ENCODE measurements around the gene MIER2. TPM values are rescaled to one million over a fixed set of nuclear protein-coding genes. Genes with fewer than 3 reads are reported as not detected.
"Not testable (repeated sequence)": the region's sequence is repeated elsewhere in the genome, so short reads cannot be mapped to it uniquely, and the experiment has no call there.

The MIER2 gene
- polyA plus RNA-seq, 1 donor from 2014 or later, result 16.0 TPM

DNA sequence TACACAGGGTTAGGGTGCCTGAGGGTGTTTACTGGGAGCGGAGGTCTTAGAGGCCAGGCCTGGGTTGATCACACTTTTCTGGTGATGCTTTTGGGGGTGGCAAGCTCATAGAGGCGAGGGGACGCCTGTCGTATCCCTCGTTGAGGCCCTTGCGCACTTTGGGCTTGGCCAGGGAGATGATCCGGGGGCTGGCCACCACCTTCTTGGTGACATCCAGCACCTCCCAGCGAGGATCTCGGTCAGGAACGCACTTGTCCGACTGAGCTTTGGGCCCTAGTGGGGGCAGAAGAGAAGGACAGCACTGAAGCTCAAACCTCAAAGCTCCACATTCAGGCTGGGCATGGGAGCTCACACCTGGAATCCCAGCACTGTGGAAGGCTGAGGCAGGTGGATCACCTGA is 17.6 kb upstream of the MIER2 start:
- no peaks in the 10 kb centered on the region for H4K20me1 ChIP-seq (ENCODE audit: insufficient read depth)
- no peak for TF ChIP-seq SMC3 (conservative IDR thresholded peaks at IDR 0.05; ENCODE audit: poor library complexity)
- no peak overlapping the region for H2AFZ ChIP-seq (ENCODE audit: low read depth, low read length)
- H3K4me3 ChIP-seq (ENCODE audit: low read length), result no peak overlapping the region
- H3K9me3 ChIP-seq (ENCODE audit: low read length), result no peaks in the 10 kb centered on the region
- H3K9ac ChIP-seq (ENCODE audit: low read length), result no peak overlapping the region
- no peaks in the 10 kb centered on the region for H3K36me3 ChIP-seq (ENCODE audit: insufficient read depth, low read length)
- H3F3A ChIP-seq (ENCODE audit: insufficient read depth, low read length, poor library complexity, severe bottlenecking), result no peaks in the 10 kb centered on the region
- H3K4me2 ChIP-seq (ENCODE audit: low read length), result no peak overlapping the region
- H3K9me2 ChIP-seq (ENCODE audit: insufficient read depth, low read length), result no peaks in the 10 kb centered on the region
- no peak overlapping the region for H3K27ac ChIP-seq (ENCODE audit: low read length)
- H3K79me2 ChIP-seq (replicated peaks; ENCODE audit: insufficient read depth, low read length), result no peaks in the 10 kb centered on the region
- no peaks in the 10 kb centered on the region for H3K27me3 ChIP-seq (ENCODE audit: insufficient read depth, low read depth, low read length)

DNA sequence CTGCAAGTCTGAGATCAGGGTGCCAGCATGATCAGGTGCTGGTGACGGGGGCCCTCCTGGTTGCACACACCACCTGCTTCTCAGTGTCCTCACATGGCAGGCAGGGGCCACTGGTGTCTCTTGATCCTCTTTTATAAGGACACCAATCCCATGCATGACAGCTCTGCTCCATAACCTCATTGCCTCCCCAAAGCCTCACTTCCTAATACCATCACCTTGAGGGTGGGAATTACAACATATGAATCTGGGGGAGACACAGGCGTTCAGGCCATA is 15.0 kb upstream of the MIER2 start:
- Histone ChIP-seq H3F3A (ENCODE audit: insufficient read depth, low read length, poor library complexity, severe bottlenecking) (no peaks in the 10 kb centered on the region), H2AFZ (ENCODE audit: low read depth, low read length) (no peak overlapping the region), H3K9me2 (ENCODE audit: insufficient read depth, low read length) (no peaks in the 10 kb centered on the region), H3K27me3 (ENCODE audit: insufficient read depth, low read depth, low read length) (no peaks in the 10 kb centered on the region), H3K4me3 (ENCODE audit: low read length) (no peak overlapping the region), H3K36me3 (ENCODE audit: insufficient read depth, low read length) (no peaks in the 10 kb centered on the region), H4K20me1 (ENCODE audit: insufficient read depth) (no peaks in the 10 kb centered on the region), H3K4me2 (ENCODE audit: low read length) (no peak overlapping the region), H3K27ac (ENCODE audit: low read length) (no peak overlapping the region), H3K79me2 (replicated peaks; ENCODE audit: insufficient read depth, low read length) (no peaks in the 10 kb centered on the region), H3K9ac (ENCODE audit: low read length) (no peak overlapping the region), H3K9me3 (ENCODE audit: low read length) (no peaks in the 10 kb centered on the region)
- no peak for TF ChIP-seq TAF1 (IDR thresholded peaks at IDR 0.05; ENCODE audit: low read depth)
- no peak for TF ChIP-seq CTCF (IDR thresholded peaks at IDR 0.05; ENCODE audit: poor library complexity, severe bottlenecking)
- TF ChIP-seq RAD21 (conservative IDR thresholded peaks at IDR 0.05), result no peak
- TF ChIP-seq EZH2 (IDR thresholded peaks at IDR 0.05; ENCODE audit: borderline replicate concordance, insufficient read depth, low read length, poor library complexity, severe bottlenecking), result no peak
- no peak for TF ChIP-seq EP300 (conservative IDR thresholded peaks at IDR 0.05; ENCODE audit: poor library complexity, severe bottlenecking)
- no peak for TF ChIP-seq MXI1 (conservative IDR thresholded peaks at IDR 0.05; ENCODE audit: poor library complexity, severe bottlenecking)
- TF ChIP-seq SMC3 (conservative IDR thresholded peaks at IDR 0.05; ENCODE audit: poor library complexity), result no peak

DNA sequence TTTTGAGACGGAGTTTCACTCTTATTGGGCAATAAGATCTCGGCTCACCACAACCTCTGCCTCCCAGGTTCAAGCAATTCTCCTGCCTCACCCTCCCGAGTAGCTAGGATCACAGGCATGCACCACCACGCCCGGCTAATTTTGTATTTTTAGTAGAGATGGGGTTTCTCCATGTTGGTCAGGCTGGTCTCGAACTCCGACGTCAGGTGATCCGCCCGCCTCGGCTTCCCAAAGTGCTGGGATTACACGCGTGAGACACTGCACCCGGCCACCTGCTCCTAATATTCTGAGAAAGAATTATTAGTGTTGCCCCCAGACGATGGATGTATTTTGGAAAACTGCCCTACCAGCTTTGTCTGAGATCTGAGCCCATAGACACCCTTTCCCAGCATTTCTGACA is 10.9 kb upstream of the MIER2 start:
- H3K4me2 ChIP-seq (ENCODE audit: low read length); H3K9me3 ChIP-seq (ENCODE audit: low read length); H3K4me3 ChIP-seq (ENCODE audit: low read length); H3K9me2 ChIP-seq (ENCODE audit: insufficient read depth, low read length); H4K20me1 ChIP-seq (ENCODE audit: insufficient read depth); H2AFZ ChIP-seq (ENCODE audit: low read depth, low read length); H3K9ac ChIP-seq (ENCODE audit: low read length); H3K27me3 ChIP-seq (ENCODE audit: insufficient read depth, low read depth, low read length); H3K79me2 ChIP-seq (replicated peaks; ENCODE audit: insufficient read depth, low read length); H3F3A ChIP-seq (ENCODE audit: insufficient read depth, low read length, poor library complexity, severe bottlenecking); H3K27ac ChIP-seq (ENCODE audit: low read length); H3K36me3 ChIP-seq (ENCODE audit: insufficient read depth, low read length): not testable (repeated sequence)

GRCh38 chr19:355134-355533 is 10.5 kb upstream of the MIER2 start:
- Histone ChIP-seq H3K27me3 (ENCODE audit: insufficient read depth, low read depth, low read length) (no peaks in the 10 kb centered on the region), H3K27ac (ENCODE audit: low read length) (no peak overlapping the region), H3K9ac (ENCODE audit: low read length) (no peak overlapping the region), H3F3A (ENCODE audit: insufficient read depth, low read length, poor library complexity, severe bottlenecking) (no peaks in the 10 kb centered on the region), H3K4me3 (ENCODE audit: low read length) (no peak overlapping the region), H3K9me2 (ENCODE audit: insufficient read depth, low read length) (no peaks in the 10 kb centered on the region), H2AFZ (ENCODE audit: low read depth, low read length) (no peak overlapping the region), H3K9me3 (ENCODE audit: low read length) (peaks cover 3% of the 10 kb centered on the region), H3K36me3 (ENCODE audit: insufficient read depth, low read length) (no peaks in the 10 kb centered on the region), H3K4me2 (ENCODE audit: low read length) (no peak overlapping the region), H4K20me1 (ENCODE audit: insufficient read depth) (no peaks in the 10 kb centered on the region), H3K79me2 (replicated peaks; ENCODE audit: insufficient read depth, low read length) (no peaks in the 10 kb centered on the region)
- TF ChIP-seq POLR2AphosphoS5 (IDR thresholded peaks at IDR 0.05), result no peak
- TF ChIP-seq MXI1 (conservative IDR thresholded peaks at IDR 0.05; ENCODE audit: poor library complexity, severe bottlenecking), result no peak
- no peak for TF ChIP-seq EP300 (conservative IDR thresholded peaks at IDR 0.05; ENCODE audit: poor library complexity, severe bottlenecking)
- TF ChIP-seq EZH2 (IDR thresholded peaks at IDR 0.05; ENCODE audit: borderline replicate concordance, insufficient read depth, low read length, poor library complexity, severe bottlenecking), result no peak
- no peak for TF ChIP-seq CTCF (IDR thresholded peaks at IDR 0.05; ENCODE audit: poor library complexity, severe bottlenecking)

Data from neural cell (in vitro differentiated cells).